Occipital lobe (tissue), 2 donors: ENCODE measurements around the gene OGT. TPM values are rescaled to one million over a fixed set of nuclear protein-coding genes. Genes with fewer than 3 reads are reported as not detected.
"Not testable (repeated sequence)": the region's sequence is repeated elsewhere in the genome, so short reads cannot be mapped to it uniquely, and the experiment has no call there.

Experiments used
- DNase-seq: peaks from one replicate; lab custom pipeline; 2025; lab: John Stamatoyannopoulos, UW
- total RNA-seq: library from RNA; depleted of rRNA; stranded (reverse); fragments of >200 nt; gene quantifications from one replicate; pipeline ENCODE4 v1.2.3, GENCODE V29; 2014

Gene OGT
- total RNA-seq, 1 donor from 2014 or later = 248 TPM

- DNase-seq = no peak
These were observed 48.3 kb downstream of the OGT start for GRCh38 chrX:71581210-71581609.

GRCh38 chrX:71586929-71587328 lies 54.0 kb downstream of the OGT start:
- DNase-seq = no peak

GRCh38 chrX:71593210-71593609 lies 60.3 kb downstream of the OGT start:
- DNase-seq = not testable (repeated sequence)

- no peak for DNase-seq
These were observed 67.1 kb downstream of the OGT start for GRCh38 chrX:71599965-71600364.

- no peak for DNase-seq
These were observed 70.7 kb downstream of the OGT start for GRCh38 chrX:71603618-71604017.

- DNase-seq = no peak
These were observed 71.2 kb downstream of the OGT start for GRCh38 chrX:71604141-71604540.

GRCh38 chrX:71604796-71605568 lies 72.1 kb downstream of the OGT start:
- DNase-seq = no peak

- DNase-seq = no peak
These were observed 73.8 kb downstream of the OGT start for GRCh38 chrX:71606536-71607216.

GRCh38 chrX:71607488-71607887 lies 74.6 kb downstream of the OGT start:
- no peak for DNase-seq

GRCh38 chrX:71609095-71609750 lies 76.3 kb downstream of the OGT start:
- DNase-seq = no peak

- DNase-seq = not testable (repeated sequence)
These were observed 78.8 kb downstream of the OGT start for GRCh38 chrX:71611736-71612135.

GRCh38 chrX:71612256-71612655 lies 79.4 kb downstream of the OGT start:
- DNase-seq = no peak

GRCh38 chrX:71615056-71615455 lies 82.2 kb downstream of the OGT start:
- no peak for DNase-seq

GRCh38 chrX:71615954-71616353 lies 83.0 kb downstream of the OGT start:
- DNase-seq = no peak

- DNase-seq = no peak
These were observed 84.0 kb downstream of the OGT start for GRCh38 chrX:71616672-71617529.

- DNase-seq = no peak
These were observed 84.8 kb downstream of the OGT start for GRCh38 chrX:71617742-71618141.

GRCh38 chrX:71618303-71618721 lies 85.4 kb downstream of the OGT start, which contains the start of gene CXCR3:
Gene CXCR3 (minus strand): TSS chrX:71618511. CDS start chrX:71618449, 62 bp downstream.
- no peak for DNase-seq

GRCh38 chrX:71618787-71619186 lies 85.9 kb downstream of the OGT start:
- DNase-seq = no peak

GRCh38 chrX:71619193-71619592 lies 86.3 kb downstream of the OGT start:
- DNase-seq = no peak

GRCh38 chrX:71619986-71620385 lies 87.1 kb downstream of the OGT start:
- DNase-seq = no peak

GRCh38 chrX:71621603-71622002 lies 88.7 kb downstream of the OGT start:
- DNase-seq = no peak
